ENCODE data around the gene CYFIP2. TPM values are rescaled to one million over a fixed set of nuclear protein-coding genes. Genes with fewer than 3 reads are reported as not detected.
"Not testable (repeated sequence)": the region's sequence is repeated elsewhere in the genome, so short reads cannot be mapped to it uniquely, and the experiment has no call there.

CYFIP2 gene
- total and polyA plus RNA-seq, 2 experiments from 2014 or later: 24.8 to 30.2 TPM

DNA sequence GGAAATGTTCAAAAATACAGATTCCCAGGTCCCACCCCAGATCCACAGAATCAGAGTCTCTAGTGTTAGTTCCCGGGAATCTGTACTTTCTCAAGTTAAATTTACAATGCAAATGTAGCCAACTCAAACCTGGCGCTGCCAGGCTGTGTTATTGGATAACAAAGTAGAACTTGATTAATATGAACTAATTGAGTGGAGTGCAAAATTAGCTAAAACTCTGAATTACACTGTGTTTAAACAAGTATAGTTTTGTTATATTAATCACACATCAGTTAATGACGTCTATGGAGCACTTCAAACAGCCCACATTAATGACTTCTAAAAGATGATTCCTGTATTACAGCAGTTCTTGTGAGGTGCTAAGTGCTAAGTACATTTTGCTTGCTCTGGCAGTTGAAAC lies 32.4 kb upstream of the CYFIP2 start:
- H3K4me1 ChIP-seq (ENCODE audit: insufficient read depth): no peaks in the 10 kb centered on the region
- TF ChIP-seq EZH2 (IDR thresholded peaks at IDR 0.05; ENCODE audit: borderline replicate concordance): no peak
- TF ChIP-seq, protein P1, sequence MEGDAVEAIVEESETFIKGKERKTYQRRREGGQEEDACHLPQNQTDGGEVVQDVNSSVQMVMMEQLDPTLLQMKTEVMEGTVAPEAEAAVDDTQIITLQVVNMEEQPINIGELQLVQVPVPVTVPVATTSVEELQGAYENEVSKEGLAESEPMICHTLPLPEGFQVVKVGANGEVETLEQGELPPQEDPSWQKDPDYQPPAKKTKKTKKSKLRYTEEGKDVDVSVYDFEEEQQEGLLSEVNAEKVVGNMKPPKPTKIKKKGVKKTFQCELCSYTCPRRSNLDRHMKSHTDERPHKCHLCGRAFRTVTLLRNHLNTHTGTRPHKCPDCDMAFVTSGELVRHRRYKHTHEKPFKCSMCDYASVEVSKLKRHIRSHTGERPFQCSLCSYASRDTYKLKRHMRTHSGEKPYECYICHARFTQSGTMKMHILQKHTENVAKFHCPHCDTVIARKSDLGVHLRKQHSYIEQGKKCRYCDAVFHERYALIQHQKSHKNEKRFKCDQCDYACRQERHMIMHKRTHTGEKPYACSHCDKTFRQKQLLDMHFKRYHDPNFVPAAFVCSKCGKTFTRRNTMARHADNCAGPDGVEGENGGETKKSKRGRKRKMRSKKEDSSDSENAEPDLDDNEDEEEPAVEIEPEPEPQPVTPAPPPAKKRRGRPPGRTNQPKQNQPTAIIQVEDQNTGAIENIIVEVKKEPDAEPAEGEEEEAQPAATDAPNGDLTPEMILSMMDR (IDR thresholded peaks at IDR 0.05; ENCODE audit: poor library complexity): no peak
- no peak for TF ChIP-seq EZH2phosphoT487 (IDR thresholded peaks at IDR 0.05; ENCODE audit: low read depth, severe bottlenecking, unreplicated experiment)
- no peaks in the 10 kb centered on the region for H3K36me3 ChIP-seq (replicated peaks; ENCODE audit: insufficient read depth, low read depth)
- no peaks in the 10 kb centered on the region for H3K9me2 ChIP-seq (replicated peaks; ENCODE audit: insufficient read depth)
- no peaks in the 10 kb centered on the region for H4K20me1 ChIP-seq (ENCODE audit: insufficient read depth, poor library complexity, severe bottlenecking)
- DNase-seq (ENCODE audit: low spot score): no peak
- no peaks in the 10 kb centered on the region for H3K79me2 ChIP-seq
- H3K27me3 ChIP-seq: no peaks in the 10 kb centered on the region
- H2AFZ ChIP-seq: no peak overlapping the region
- H3K9me3 ChIP-seq (ENCODE audit: low read depth): no peaks in the 10 kb centered on the region
- H3K27ac ChIP-seq: no peak overlapping the region
- H3K4me2 ChIP-seq: no peak overlapping the region
- no peak overlapping the region for H3K4me3 ChIP-seq
- WGBS (ENCODE audit: low lambda C conversion rate, missing lambda C conversion rate): 89% methylated on average over 3 of the region's 3 CpGs

- TF ChIP-seq EZH2 (IDR thresholded peaks at IDR 0.05; ENCODE audit: borderline replicate concordance) (no peak), EZH2phosphoT487 (IDR thresholded peaks at IDR 0.05; ENCODE audit: low read depth, severe bottlenecking, unreplicated experiment) (no peak)
- TF ChIP-seq, protein P1 (IDR thresholded peaks at IDR 0.05; ENCODE audit: poor library complexity): no peak
- no peaks in the 10 kb centered on the region for H3K4me1 ChIP-seq (ENCODE audit: insufficient read depth)
- H3K4me3 ChIP-seq: no peak overlapping the region
Measured at GRCh38 chr5:157236423-157236822, 29.5 kb upstream of the CYFIP2 start.

GRCh38 chr5:157241483-157241882 lies 24.4 kb upstream of the CYFIP2 start:
- H3K4me1 ChIP-seq (ENCODE audit: insufficient read depth): no peaks in the 10 kb centered on the region
- no peaks in the 10 kb centered on the region for H3K36me3 ChIP-seq (replicated peaks; ENCODE audit: insufficient read depth, low read depth)
- no peak for DNase-seq (ENCODE audit: low spot score)
- 83% methylated on average over 4 of the region's 4 CpGs for WGBS (ENCODE audit: low lambda C conversion rate, missing lambda C conversion rate)
- H3K79me2 ChIP-seq: no peaks in the 10 kb centered on the region
- H3K27ac ChIP-seq: no peak overlapping the region
- H3K9me2 ChIP-seq (replicated peaks; ENCODE audit: insufficient read depth): no peaks in the 10 kb centered on the region
- H3K4me2 ChIP-seq: no peak overlapping the region
- H3K27me3 ChIP-seq: no peaks in the 10 kb centered on the region
- H3K4me3 ChIP-seq: no peak overlapping the region
- no peak overlapping the region for H2AFZ ChIP-seq
- no peaks in the 10 kb centered on the region for H4K20me1 ChIP-seq (ENCODE audit: insufficient read depth, poor library complexity, severe bottlenecking)
- TF ChIP-seq EZH2 (IDR thresholded peaks at IDR 0.05; ENCODE audit: borderline replicate concordance) (no peak), EZH2phosphoT487 (IDR thresholded peaks at IDR 0.05; ENCODE audit: low read depth, severe bottlenecking, unreplicated experiment) (no peak)
- TF ChIP-seq, protein P1 (IDR thresholded peaks at IDR 0.05; ENCODE audit: poor library complexity): no peak
- H3K9me3 ChIP-seq (ENCODE audit: low read depth): no peaks in the 10 kb centered on the region

More at GRCh38 chr5:157236423-157236822, 29.5 kb upstream of the CYFIP2 start:
- Histone ChIP-seq H3K9me2 (replicated peaks; ENCODE audit: insufficient read depth) (no peaks in the 10 kb centered on the region), H3K4me2 (no peak overlapping the region), H3K9me3 (ENCODE audit: low read depth) (no peaks in the 10 kb centered on the region), H4K20me1 (ENCODE audit: insufficient read depth, poor library complexity, severe bottlenecking) (no peaks in the 10 kb centered on the region), H3K27ac (no peak overlapping the region), H2AFZ (no peak overlapping the region), H3K79me2 (no peaks in the 10 kb centered on the region), H3K27me3 (no peaks in the 10 kb centered on the region), H3K36me3 (replicated peaks; ENCODE audit: insufficient read depth, low read depth) (no peaks in the 10 kb centered on the region)
- no peak for DNase-seq (ENCODE audit: low spot score)
- 94% methylated on average over 3 of the region's 3 CpGs for WGBS (ENCODE audit: low lambda C conversion rate, missing lambda C conversion rate)

- not testable (repeated sequence) for H3K4me3 ChIP-seq; H3K9me2 ChIP-seq (replicated peaks; ENCODE audit: insufficient read depth); H3K4me2 ChIP-seq; H3K36me3 ChIP-seq (replicated peaks; ENCODE audit: insufficient read depth, low read depth); H2AFZ ChIP-seq; DNase-seq (ENCODE audit: low spot score); H3K27me3 ChIP-seq; H4K20me1 ChIP-seq (ENCODE audit: insufficient read depth, poor library complexity, severe bottlenecking); H3K27ac ChIP-seq; H3K9me3 ChIP-seq (ENCODE audit: low read depth); H3K4me1 ChIP-seq (ENCODE audit: insufficient read depth); H3K79me2 ChIP-seq
- 67% methylated on average over 7 of the region's 7 CpGs for WGBS (ENCODE audit: low lambda C conversion rate, missing lambda C conversion rate)
Measured at GRCh38 chr5:157244704-157245103, 21.2 kb upstream of the CYFIP2 start.
